Stimulated activated CD8-positive, alpha-beta memory T cell treated with anti-CD3 and anti-CD28 coated beads, Interleukin-7, amount 100 ng/mL, for 4 hours (primary cell): ENCODE results near the gene SLC30A3.
A peak's percentile ranks its signal among the peaks of the same experiment; 100 is the strongest.

Source experiments
- DNase-seq, 2 donors: peaks; one replicate each; pipeline ENCODE4 v3.0.0-alpha.2; 2020; ENCODE audit warnings: low read depth in 2 of 2

Gene SLC30A3

DNA sequence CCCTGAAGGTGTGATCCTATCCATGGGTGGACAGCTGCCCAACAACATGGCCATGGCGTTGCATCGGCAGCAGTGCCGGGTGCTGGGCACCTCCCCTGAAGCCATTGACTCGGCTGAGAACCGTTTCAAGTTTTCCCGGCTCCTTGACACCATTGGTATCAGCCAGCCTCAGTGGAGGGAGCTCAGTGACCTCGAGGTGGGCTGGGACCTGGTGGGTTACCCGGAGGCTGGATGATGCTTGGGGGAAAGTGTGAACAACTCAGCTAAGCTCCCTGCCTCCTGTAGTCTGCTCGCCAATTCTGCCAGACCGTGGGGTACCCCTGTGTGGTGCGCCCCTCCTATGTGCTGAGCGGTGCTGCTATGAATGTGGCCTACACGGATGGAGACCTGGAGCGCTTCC is 29.5 kb downstream of the SLC30A3 start:
- DNase-seq, result no peak

DNA sequence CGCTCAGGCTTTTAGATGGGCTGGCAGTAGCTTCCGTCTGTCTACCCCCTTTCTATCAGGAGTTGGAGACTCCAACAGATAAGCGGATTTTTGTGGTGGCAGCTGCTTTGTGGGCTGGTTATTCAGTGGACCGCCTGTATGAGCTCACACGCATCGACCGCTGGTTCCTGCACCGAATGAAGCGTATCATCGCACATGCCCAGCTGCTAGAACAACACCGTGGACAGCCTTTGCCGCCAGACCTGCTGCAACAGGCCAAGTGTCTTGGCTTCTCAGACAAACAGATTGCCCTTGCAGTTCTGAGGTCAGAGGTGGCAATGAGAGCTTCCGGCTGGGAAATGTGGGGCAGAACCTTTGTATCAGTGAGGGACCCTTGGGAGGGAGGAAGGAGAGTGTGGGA is 30.9 kb downstream of the SLC30A3 start:
- DNase-seq, result no peak

DNA sequence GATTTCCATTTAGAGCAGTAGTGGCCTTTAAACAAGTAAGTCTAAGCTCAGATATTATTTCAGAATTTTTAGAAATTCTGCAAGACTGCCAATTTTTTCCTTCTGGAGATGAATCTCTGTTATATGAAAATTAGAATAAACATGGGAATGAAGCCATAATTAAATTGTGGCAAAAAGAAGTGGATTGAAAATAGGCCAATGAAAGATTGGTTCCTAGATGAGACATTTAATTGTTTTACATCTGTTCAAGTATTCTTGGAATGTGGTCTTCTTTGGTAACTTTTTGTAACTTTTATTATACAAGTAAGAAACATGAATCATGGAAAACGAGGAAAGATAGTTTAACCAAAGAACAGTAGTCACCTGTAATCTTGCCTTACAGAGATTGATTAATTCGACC is 35.3 kb downstream of the SLC30A3 start:
- DNase-seq, result no peak

DNA sequence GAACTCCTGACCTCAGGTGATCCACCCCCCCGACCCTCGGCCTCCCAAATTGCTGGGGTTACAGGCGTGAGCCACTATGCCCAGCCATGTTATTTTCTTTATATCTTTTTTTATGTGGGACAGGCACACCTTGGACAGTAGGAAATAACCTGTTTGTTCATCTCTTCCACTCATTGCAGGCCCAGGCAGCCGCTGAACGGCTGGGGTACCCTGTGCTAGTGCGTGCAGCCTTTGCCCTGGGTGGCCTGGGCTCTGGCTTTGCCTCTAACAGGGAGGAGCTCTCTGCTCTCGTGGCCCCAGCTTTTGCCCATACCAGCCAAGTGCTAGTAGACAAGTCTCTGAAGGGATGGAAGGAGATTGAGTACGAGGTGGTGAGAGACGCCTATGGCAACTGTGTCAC is 37.3 kb downstream of the SLC30A3 start:
- DNase-seq, result no peak

DNA sequence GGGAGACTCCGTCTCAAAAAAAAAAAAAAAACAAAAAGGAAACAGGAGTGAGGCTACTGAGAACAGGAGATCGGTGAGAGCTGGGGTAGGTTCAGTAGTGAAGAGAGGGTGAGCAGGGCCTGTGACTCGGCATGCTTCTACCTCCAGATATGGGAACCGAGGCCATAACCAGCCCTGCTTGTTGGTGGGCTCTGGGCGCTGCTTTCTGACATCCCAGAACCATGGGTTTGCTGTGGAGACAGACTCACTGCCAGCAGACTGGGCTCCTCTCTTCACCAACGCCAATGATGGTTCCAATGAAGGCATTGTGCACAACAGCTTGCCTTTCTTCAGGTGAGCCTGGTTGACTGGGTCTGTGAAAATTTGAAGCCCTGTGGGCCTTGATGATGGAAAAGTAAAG is 39.4 kb downstream of the SLC30A3 start:
- no peak for DNase-seq

DNA sequence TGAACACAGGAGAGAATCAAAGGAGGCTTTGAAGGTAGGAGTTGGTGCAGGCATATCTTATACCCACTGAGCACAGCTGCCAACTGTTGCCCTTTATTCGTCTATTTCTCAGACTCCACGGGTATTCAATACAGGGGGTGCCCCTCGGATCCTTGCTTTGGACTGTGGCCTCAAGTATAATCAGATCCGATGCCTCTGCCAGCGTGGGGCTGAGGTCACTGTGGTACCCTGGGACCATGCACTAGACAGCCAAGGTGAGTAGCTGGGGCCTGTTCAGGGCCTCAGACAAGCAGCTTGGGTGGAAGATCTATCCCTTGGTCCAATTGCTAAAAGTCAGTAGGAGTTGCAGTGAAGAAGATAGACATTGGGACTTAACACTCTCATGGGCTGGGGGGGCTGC is 40.4 kb downstream of the SLC30A3 start:
- no peak for DNase-seq

DNA sequence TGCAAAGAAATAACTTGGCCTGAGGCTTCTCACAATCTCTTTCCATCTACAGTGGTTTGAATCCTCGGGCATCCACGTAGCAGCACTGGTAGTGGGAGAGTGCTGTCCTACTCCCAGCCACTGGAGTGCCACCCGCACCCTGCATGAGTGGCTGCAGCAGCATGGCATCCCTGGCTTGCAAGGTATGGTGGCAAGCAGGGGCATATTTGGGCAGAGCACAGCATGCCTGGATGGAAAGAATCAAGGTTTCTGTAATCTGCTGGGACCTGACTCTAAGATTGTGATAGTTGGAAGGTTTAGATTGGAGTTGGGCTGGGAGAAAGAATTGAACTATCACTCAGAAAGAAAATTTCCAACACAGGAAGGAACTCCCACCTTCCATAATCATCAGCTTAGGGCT is 41.7 kb downstream of the SLC30A3 start:
- DNase-seq, result no peak

DNA sequence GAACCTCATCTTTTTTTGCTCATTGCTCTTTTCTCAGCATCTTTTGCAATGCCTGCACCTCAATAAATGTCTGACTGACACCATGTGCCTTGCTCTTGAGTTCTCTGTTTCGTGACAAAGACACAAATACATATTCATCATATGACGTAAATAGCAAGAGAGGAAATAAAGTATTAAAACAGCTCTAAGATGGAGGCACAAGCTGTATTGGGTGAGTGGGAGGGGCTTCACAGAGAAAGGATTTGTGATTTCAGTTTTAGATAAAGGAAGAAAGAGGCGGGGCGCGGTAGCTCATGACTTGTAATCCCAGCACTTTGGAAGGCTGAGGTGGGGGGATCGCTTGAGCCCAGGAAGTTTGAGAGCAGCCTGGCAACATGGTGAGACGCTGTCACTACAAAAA is 42.8 kb downstream of the SLC30A3 start:
- no peak for DNase-seq

DNA sequence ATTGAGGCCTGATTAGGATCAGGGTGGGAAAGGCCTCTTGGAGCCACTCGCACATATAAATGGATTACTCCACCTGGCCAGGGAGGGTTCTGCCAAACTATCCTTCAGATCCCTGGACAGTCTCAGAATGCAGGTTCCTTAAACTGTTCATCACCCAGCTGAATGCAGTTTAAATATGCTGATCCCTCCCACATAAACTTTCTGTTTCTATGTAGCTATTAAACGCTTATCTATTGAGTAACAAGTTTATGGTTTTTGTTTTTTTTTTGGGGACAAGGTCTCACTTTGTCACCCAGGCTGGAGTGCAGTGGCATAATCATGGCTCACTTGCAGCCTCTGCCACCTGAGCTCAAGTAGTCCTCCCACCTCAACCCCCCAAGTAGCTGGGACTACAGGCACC is 43.8 kb downstream of the SLC30A3 start:
- DNase-seq, result no peak

DNA sequence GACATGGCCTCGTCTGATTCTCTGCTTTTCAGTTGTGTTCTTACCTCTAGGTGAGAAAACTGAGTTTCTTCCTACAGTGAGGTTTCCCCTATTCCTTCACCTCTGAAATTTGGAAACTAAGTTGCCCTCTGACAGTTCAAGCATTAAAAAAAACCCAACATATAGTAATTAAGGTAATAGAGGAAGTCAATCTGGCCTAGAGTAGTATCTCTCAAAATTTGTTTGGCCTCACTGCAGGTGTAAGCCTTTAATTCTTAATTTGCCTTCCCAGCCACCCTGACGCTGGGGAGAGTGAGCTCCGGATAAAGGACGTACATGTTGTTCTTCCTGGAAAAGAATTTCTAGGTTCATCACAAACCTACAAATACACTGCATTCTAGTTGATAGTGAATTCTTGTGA is 44.2 kb downstream of the SLC30A3 start:
- DNase-seq, result no peak

DNA sequence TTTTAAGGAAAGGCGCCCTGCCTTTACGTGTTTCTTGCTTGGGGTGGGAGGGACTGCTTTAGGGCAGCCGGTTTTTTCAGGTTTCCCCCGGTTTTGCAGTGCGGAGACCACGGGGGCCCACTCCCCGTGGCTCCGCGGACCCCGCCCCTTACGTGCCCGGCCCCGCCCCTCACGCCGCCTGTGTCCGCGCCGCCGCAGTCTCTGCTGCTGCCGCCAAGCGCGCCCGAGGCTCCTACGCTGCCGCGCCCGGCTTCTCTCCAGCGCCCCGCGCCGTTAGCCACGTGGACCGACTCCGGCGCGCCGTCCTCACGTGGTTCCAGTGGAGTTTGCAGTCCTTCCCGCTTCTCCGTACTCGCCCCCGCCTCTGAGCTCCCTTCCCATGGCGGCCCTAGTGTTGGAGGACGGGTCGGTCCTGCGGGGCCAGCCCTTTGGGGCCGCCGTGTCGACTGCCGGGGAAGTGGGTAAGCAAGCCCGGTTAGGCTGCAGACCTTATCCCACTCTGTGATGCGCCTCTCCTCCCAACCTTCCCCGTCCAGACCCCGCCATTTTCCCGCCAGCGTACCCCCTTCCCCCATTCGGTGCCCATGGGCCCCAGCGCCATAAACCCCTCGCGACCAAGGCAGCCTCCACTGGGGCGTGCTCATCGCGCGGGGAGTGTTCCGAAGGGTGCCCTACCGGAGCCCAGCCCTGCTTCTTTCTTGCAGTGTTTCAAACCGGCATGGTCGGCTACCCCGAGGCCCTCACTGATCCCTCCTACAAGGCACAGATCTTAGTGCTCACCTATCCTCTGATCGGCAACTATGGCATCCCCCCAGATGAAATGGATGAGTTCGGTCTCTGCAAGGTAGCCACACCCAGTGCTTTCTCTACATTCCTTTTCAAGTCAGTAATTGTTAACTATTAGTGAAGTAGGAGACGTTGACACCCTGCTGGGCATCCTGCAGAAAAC is 45.4 kb downstream of the SLC30A3 start, which contains the start of gene CAD:
Gene CAD (plus strand): TSS at position 197 of the 949 bp plus-strand sequence. CDS start 183 bp downstream, at position 380.
- DNase-seq, result peak; percentile 77 to 86

DNA sequence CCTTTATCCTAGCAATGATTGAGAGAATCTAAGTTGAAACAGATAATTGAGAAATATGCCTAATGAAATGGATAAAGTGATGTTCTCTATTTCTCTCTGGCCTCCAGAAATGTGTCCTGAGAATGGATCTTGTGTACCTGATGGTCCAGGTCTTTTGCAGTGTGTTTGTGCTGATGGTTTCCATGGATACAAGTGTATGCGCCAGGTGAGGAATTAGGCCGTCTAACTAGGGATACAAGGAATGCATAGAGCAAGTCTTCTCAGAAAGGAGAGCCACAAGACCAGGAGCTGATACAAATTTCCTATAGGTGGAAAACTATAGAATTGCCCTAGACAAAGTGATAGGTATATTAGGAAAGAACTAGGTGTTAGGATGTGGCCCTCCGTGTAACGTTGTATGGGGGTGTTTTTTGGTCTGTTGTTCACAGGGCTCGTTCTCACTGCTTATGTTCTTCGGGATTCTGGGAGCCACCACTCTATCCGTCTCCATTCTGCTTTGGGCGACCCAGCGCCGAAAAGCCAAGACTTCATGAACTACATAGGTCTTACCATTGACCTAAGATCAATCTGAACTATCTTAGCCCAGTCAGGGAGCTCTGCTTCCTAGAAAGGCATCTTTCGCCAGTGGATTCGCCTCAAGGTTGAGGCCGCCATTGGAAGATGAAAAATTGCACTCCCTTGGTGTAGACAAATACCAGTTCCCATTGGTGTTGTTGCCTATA is 46.3 kb downstream of the SLC30A3 start:
- DNase-seq, result no peak

DNA sequence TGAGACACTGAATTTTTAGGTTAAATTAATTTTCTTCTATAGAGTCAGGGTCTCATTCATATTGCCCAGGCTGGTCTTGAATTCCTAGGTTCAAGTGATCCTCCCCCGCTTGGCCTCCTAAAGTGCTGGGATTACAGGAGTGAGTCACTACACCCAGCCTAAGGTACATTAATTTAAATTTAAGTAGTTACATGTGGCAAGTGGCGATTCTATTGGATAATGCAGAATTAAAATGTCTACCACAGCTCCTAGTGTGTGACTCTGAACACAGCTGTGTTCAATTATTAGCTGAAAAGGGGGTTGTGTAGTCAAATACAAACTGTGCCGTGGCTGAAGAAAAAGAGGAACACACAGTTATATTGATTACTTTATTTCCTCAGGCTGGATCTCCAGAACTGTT is 47.9 kb downstream of the SLC30A3 start:
- no peak for DNase-seq

DNA sequence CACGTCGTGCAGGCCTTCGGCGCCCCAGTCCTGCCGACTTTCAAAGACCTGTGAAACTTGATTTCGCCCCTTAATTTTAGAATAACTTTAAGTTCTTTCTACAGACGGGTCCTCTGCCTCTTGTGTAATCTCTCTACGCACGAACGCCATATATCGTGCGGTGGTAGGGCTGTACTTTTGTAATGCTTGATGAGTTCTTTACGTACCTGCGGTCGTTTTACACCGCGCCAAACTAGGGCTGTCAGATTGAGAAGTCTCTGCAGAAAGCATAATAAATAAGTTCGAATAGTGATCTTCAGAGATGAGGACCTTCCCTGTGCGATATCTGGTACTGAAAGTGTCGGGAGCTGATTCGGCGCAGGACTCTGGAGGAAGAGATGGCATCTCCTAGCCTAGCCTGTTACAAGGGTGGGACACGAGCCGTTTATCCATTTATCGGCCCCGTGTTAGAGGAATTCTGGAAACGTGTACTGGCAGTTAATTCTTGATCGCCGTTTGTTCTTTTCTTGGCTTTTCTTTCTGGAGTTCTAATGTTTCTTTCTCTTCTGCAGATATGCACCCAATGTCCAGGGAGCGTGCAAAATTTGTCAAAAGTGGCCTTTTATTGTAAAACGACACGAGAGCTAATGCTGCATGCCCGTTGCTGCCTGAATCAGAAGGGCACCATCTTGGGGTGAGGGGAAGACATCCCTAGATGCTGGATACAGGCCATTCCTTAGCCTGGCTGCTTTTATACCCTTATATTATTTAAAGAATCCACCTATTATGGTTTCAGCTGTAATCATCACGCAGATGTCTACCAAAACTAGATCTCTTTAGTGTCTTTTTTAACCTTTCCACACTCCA is 50.0 kb downstream of the SLC30A3 start:
- DNase-seq, result peak in 1 of 2 donors; percentile 23

DNA sequence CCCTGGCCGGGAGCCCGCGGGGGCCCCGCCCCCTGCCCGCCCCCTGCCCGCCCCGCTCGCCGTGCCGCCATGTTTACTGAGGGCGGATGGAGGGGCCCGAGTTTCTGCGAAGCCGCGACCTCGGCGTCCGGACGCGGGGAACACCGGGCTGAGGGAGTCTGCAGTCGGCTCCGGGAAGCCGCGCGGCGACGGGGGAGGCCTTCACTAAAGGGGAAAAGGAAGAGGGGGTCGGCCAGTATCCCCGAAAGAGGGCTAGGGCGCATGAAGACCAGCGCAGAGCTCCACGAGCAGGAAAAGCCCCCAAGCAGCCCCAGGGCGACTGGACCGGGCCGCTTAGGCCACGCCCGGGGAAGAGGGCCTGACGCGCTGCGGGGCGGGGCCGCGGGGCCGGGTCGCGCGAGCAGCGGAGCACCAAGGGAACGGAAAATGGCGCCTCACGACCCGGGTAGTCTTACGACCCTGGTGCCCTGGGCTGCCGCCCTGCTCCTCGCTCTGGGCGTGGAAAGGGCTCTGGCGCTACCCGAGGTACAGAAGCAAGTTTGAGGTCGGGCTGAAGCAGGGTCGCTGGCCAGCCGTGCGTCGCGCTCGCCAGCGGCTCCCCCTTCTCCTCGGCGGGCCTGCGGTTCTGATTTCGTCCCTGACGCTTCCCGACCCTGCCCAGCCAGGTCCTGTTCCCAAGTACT is 50.8 kb downstream of the SLC30A3 start, which contains the start of the genes ATRAID and SLC5A6:
Gene ATRAID (plus strand): TSS at position 99 of the 683 bp plus-strand sequence. CDS start 328 bp downstream, at position 427.
Gene SLC5A6 (minus strand): TSS at position 326 of the 683 bp plus-strand sequence. CDS start 4,618 bp downstream, outside the sequence.
- DNase-seq, result peak; percentile 65 to 88

DNA sequence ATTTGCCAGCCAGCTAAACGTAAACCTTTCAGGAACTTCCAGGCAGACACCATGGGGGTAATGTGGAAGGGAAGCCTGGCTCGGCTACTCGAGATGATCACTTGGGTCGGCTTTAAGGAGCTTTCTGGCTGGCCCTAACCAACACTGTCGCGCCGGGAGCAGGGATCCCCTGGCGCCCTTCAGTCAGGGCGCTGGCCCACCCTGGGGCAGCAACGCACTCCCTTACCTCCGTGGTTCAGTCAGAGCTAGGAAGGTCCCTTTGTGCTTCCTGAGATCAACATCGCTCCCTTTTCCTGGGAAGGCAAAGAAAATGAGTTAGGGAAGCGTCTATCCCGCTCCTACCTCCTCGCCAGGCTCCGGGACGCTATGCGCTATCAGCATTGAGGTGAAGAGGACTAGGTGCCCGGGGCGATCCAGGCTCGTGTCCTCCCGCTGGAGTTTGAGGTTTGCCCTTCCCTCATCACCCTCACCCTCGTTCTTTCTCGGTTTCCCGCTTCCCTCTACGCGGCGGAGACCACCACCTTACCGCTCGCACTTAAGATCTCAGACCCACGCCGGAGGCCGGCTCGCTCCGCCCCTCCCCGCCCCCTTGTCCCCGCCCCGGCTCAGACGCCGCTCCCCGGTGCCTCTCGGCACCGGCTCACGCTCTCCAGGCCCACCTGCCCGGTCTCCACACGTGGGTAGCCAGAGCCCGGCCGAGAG is 51.5 kb downstream of the SLC30A3 start:
- no peak for DNase-seq

DNA sequence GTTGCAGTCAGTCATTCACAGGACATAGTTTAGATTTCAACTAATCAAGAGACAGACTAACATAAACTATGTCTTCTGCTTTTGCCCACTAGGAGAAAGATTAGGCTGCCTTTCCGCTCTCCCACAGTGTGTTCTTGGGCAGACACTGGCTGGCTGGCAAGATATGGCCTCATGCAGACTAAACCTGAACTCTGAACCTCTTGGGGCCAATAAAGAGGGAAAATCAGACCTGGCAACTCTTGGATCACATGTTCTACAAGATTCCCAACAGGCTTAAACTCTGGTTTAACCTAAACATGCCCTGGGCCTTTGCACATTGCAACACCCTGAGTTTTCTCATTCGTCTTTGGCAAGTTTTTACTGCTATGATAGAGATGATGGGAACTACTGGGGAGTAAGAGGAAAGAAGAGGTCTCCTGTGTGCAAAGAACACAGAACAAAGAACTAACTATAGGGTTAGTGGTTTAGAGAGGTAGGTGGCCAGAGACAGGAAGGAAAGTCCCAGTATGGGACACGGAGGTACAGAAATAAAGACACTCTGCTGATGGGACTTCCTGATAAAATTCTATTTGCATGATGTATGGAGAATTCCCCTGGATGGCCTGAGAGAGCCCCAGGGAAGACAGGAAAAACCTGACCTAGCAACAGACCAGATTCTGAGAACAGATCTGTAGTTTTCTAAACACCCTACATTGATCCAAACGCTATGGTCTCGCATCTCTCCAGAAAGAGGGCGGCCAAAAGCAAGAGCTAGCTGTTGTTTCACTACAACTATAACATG is 53.0 kb downstream of the SLC30A3 start:
- DNase-seq, result no peak

DNA sequence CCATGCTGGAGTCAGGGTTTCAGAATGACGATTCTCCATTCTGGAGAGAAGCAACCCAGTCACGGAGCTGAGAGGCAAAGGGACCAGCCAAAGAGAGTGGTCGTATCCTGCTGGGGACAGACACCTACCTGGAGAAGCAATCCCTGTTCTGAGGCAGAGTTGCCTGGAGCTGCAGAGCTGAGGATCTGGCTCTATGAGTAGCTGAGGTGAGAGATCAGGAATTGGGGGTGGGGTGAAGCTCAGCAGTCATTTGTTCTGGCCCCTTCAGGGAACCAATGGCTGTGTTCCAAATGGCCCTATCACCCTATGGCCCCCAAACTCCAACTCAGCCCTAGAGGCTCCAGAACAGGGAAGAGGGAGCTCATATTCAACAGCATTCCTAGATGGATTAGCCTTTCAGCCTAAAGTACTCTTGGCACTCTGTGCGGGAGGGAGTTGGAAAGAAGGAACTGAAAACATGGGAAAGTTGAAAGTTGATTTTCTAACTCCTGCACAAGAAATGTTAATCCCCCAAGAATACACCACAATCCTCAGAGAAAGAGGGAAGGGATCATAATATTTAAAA is 54.3 kb downstream of the SLC30A3 start:
- DNase-seq, result no peak

DNA sequence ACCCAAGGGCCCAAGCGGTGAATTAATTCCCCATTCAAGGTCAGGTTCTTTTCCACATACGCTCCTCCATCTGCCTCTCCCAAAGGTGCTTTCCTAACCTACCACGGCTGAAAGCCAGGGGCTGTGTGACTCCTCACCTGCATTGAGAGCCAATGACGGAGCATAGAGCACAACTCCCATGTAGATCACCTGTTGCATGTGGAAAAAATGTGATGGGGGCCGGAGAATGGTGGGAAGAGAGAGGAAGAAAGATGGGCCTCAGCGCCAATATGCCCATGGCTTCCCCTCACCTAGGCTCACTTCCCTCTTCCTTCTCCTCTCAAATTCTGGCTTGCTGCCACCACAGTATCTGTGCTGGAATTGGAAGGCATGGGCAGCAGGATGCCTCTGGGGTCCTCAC is 56.5 kb downstream of the SLC30A3 start:
- DNase-seq, result no peak
